Epithelial cell of proximal tubule (primary cell): Measurements from ENCODE around the gene SCML1. TPM values are rescaled to one million over a fixed set of nuclear protein-coding genes. Genes with fewer than 3 reads are reported as not detected.
A peak's percentile ranks its signal among the peaks of the same experiment; 100 is the strongest.
"Not testable (repeated sequence)": the region's sequence is repeated elsewhere in the genome, so short reads cannot be mapped to it uniquely, and the experiment has no call there.

Experiments used
- DNase-seq: peaks from one replicate; pipeline ENCODE4 v3.0.0-alpha.2; 2011; ENCODE audit warnings: low read depth
- H3K4me3 ChIP-seq: 2 replicates; pipeline ENCODE4 v1.5.1; 2011; ENCODE audit warnings: low read depth, mild to moderate bottlenecking, low read length
- total RNA-seq: library from RNA; depleted of rRNA; stranded (reverse); fragments of >200 nt; gene quantifications from 2 replicates; pipeline ENCODE4 v1.2.3, GENCODE V29; 2015
- TF ChIP-seq, protein P1 (sequence below): conservative IDR thresholded peaks from 2 replicates; pipeline ENCODE4 v1.5.1; 2012; ENCODE audit warnings: low read depth, mild to moderate bottlenecking, low read length

The SCML1 gene
- total RNA-seq, 1 donor from 2014 or later: 4.4 TPM

DNA sequence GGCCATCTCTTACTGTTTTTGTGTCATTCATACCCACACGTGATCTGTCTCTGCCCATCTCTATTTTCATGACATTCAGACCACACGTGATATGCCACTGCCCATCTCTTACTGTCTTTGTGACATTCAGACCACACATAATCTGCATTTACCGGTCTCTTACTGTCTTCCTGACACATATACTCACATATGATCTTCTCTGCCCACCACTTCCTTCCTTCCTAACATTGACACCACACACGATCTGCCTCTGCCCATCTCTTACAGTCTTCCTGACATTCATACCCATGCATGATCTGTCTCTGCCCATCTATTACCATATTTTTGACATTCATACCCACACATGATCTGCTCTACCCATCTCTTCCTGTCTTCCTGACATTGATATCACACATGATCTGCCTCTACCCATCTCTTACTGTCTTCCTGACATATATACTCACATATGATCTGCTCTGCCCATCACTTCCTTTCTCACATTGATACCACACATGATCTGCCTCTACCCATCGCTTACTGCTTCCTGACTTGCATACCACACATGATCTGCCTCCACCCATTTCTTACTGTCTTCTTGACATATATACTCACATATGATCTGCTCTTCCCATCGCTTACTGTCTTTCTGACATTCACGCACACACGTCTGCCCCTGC, 36.1 kb downstream of the SCML1 start:
- DNase-seq: no peak
- no peak overlapping the region for H3K4me3 ChIP-seq
- TF ChIP-seq, protein P1, sequence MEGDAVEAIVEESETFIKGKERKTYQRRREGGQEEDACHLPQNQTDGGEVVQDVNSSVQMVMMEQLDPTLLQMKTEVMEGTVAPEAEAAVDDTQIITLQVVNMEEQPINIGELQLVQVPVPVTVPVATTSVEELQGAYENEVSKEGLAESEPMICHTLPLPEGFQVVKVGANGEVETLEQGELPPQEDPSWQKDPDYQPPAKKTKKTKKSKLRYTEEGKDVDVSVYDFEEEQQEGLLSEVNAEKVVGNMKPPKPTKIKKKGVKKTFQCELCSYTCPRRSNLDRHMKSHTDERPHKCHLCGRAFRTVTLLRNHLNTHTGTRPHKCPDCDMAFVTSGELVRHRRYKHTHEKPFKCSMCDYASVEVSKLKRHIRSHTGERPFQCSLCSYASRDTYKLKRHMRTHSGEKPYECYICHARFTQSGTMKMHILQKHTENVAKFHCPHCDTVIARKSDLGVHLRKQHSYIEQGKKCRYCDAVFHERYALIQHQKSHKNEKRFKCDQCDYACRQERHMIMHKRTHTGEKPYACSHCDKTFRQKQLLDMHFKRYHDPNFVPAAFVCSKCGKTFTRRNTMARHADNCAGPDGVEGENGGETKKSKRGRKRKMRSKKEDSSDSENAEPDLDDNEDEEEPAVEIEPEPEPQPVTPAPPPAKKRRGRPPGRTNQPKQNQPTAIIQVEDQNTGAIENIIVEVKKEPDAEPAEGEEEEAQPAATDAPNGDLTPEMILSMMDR: no peak

DNA sequence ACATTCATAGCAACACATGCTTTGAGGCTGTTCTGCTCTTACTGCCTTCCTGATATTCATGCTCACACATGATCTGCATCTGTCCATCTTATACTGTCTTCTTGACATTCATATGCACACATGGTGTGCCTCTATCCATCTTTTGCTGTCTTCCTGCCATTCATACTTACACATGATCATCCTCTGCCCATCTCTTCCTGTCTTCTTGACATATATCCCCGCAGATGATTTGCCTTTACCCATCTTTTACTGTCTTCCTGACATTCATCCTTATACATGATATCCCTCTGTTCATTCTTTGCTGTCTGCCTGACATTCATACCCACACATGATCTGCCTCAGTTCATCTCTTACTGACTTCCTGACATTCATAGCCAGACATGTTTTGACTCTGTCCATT, 36.8 kb downstream of the SCML1 start:
- DNase-seq: no peak
- no peak overlapping the region for H3K4me3 ChIP-seq
- TF ChIP-seq, protein P1: no peak

DNA sequence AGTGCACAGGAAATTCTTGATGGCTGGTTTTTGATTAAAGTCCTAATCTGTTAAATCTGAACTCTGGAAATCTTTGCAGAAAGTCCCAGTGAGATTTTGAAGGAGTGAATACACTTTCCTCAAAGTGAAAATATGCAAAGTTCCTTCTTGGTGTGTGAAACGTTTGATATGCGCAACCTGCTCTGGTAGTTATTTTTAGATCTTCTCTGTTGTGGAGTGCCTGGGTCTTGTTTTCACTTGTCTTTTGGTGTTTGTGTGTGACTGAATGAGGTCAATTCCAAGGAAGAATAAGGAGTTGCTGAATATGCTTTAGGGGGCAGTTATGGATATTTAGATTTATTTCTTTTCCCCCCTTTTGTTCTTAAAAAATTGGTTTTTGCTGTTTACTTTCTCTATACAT, 41.7 kb downstream of the SCML1 start:
- TF ChIP-seq, protein P1: no peak
- no peak for DNase-seq
- H3K4me3 ChIP-seq: no peak overlapping the region

DNA sequence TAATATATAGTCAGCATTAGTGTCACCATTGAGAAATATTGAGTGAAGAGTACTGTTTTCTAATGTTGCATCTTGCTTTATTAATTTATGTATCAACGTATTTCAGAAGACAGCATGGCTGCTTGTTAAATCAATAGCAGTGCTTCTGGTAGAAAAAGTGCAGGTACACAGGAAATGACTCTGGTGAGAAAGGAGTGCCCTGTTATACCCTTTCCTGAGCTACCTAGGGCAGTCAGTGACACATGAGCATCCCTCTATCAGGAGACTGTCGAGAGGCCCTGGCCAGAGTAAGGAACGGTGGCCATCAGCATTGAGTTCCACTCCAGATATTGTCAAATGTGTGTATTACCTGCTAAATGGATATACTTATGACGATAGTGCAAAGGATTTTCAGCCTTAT, 42.1 kb downstream of the SCML1 start:
- TF ChIP-seq, protein P1: no peak
- H3K4me3 ChIP-seq: no peak overlapping the region
- DNase-seq: no peak

DNA sequence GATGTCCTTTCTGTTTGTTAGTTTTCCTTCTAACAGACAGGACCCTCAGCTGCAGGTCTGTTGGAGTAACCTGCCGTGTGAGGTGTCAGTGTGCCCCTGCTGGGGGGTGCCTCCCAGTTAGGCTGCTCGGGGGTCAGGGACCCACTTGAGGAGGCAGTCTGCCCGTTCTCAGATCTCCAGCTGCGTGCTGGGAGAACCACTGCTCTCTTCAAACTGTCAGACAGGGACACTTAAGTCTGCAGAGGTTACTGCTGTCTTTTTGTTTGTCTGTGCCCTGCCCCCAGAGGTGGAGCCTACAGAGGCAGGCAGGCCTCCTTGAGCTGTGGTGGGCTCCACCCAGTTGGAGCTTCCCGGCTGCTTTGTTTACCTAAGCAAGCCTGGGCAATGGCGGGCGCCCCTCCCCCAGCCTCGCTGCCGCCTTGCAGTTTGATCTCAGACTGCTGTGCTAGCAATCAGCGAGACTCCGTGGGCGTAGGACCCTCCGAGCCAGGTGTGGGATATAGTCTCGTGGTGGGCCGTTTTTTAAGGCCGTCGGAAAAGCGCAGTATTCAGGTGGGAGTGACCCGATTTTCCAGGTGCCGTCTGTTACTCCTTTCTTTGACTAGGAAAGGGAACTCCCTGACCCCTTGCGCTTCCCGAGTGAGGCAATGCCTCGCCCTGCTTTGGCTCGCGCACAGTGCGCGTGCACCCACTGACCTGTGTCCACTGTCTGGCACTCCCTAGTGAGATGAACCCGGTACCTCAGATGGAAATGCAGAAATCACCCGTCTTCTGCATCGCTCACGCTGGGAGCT, 49.5 kb downstream of the SCML1 start:
- not testable (repeated sequence) for DNase-seq

DNA sequence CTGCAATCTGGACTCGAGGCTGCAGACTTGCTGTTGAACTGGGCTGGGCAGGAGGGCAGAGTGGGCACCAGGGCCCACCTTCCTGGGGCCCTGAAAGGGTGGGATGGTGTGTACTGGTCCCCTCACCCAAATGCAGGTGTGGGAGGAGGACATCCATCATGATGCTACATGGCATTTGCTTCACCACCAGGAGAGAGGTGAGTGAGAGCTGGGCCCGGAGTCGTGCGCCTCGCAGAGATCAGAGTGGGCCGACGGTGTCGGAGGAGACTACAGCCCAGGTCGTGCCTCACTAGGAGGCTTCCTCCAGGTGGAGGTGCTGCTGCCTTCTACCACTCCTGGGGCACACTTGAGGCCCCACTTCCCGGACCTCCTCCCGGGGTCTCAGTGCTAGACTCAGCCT, 50.3 kb downstream of the SCML1 start:
- no peak for DNase-seq
- TF ChIP-seq, protein P1: no peak
- H3K4me3 ChIP-seq: no peak overlapping the region

More for the DNA sequence above, 49.5 kb downstream of the SCML1 start:
- peak overlapping the region; percentile 34 for H3K4me3 ChIP-seq

DNA sequence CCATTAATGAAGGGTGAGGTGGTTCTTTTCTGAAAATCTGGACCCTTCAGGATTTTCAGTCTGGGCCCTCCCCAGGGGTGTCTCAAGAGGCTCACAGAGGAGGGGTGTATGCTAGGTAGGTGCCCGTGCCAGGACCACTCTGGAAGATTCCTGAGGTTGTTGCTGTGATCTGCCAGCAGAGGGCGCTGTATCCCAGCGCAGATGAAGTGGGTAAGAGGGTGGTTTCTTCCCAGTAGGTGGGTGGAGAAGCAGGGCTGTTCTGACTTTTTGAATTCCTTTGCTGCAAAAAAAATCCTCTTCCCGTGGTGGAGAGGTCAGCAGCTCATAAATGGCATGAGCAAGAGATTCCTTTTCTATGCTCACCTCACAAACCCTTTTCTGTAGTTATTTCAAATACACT, 51.1 kb downstream of the SCML1 start:
- H3K4me3 ChIP-seq: no peak overlapping the region
- no peak for DNase-seq
- TF ChIP-seq, protein P1: peak; percentile 77
